Esophagus squamous epithelium (tissue), 5 donors: ENCODE data around the gene PLEKHA1. TPM values are rescaled to one million over a fixed set of nuclear protein-coding genes. Genes with fewer than 3 reads are reported as not detected.

Source experiments
- DNase-seq: peaks from one replicate; lab custom pipeline; 2025; lab: John Stamatoyannopoulos, UW
- H3K27ac ChIP-seq, 4 donors: fragments of 200-600 bp; sonication (generic); one replicate each; pipeline ENCODE4 v1.5.1; 2016 to 2019; ENCODE audit warnings: mild to moderate bottlenecking in 1 of 4
- H3K27me3 ChIP-seq, 4 donors: fragments of 200-600 bp; sonication (generic); 1 replicate in 3 of 4; 2 replicates in 1 of 4; pipeline versions ENCODE4 v1.5.1 to v1.6.0; 2017 to 2021; ENCODE audit warnings: antibody characterized with exemption in 1 of 4
- H3K36me3 ChIP-seq, 3 donors: fragments of 200-600 bp; sonication (generic); one replicate each; pipeline ENCODE4 v1.5.1; 2016 to 2019
- H3K4me1 ChIP-seq, 3 donors: fragments of 200-600 bp; sonication (generic); one replicate each; pipeline ENCODE4 v1.5.1; 2017 to 2019
- H3K4me3 ChIP-seq, 4 donors: fragments of 200-600 bp; sonication (generic); 1 replicate in 3 of 4; 2 replicates in 1 of 4; pipeline ENCODE4 v1.5.1; 2016 to 2019; ENCODE audit warnings: mild to moderate bottlenecking in 2 of 4, moderate library complexity in 1 of 4
- H3K9me3 ChIP-seq, 3 donors: fragments of 200-600 bp; sonication (generic); one replicate each; pipeline ENCODE4 v1.5.1; 2016 to 2019
- POLR2A ChIP-seq, 4 donors: fragments of 450-650 bp; IDR thresholded peaks; one replicate each; pipeline ENCODE4 v1.6.1; 2017; ENCODE audit warnings: antibody characterized with exemption in 4 of 4, mild to moderate bottlenecking in 4 of 4, moderate library complexity in 3 of 4
- WGBS, 2 donors: methylation state at CpG; one replicate each; pipeline ENCODE4 v1.1.5; 2018; 5-methylcytosine and 5-hydroxymethylcytosine counted together
- intact Hi-C: fragments of 100-400 bp; cut with DNase I; formaldehyde crosslinking; loops from one replicate; pipeline ENCODE4 v1.15.0; 2022
- total RNA-seq, 4 donors: library from RNA; depleted of rRNA; stranded (reverse); fragments of >200 nt; gene quantifications; one replicate each; pipeline ENCODE4 v1.1.0, GENCODE V29; 2016
- TF ChIP-seq, protein P1 (sequence below), 6 experiments: fragments of 450-650 bp in 4 of 6; fragments of 200-600 bp in 2 of 6; sonication (generic) in 2 of 6; IDR thresholded peaks; one replicate each; pipeline ENCODE4 v1.5.1; 2016 to 2019; ENCODE audit warnings: antibody characterized with exemption in 6 of 6, mild to moderate bottlenecking in 4 of 6, moderate library complexity in 4 of 6
- donor health status: DM: yes; HTN: yes; CAD: no.

The PLEKHA1 gene
- total RNA-seq, 4 donors from 2014 or later = 23.4 to 56.3 (median 35.9) TPM

DNA sequence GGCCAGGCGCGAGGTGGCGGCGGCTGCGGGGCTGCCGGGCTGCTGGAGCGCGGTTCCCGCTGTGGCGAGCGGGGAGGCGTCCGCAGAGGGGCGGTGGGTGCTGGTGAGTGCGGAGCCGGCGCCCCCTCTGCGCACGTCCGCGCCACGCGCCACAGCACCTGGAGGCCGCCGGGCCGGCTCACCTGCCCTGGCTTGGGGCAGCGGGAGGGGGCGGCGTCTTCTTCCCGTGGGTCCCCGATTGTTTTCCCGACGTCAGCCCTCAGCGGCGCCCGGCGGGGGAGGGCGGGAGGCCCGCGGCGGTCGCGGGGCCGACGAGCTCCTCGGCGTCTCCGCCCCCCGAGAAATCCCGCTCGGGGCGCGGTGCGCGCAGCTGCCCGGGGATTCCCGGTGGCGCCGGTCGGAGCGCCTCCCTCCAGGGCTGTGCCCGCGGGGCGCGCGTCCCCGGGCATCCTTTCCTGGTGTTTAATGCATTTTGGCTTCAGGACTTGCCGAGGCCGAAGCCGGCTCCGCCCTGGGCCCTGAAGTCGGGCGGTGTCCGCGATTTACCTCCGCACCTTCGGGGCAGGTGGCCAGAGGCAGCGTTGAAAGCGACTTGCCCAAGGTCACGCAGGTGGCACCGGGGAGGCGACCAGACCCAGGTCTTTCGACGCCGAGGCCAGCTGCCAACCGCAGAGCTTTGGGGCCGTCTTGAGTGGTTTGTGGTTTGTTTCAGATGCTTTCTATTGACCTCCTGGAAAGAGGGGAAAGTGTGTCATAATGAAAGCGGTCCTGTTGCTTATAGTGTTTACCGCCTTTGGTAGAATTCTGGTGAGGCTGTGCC is 561 bp downstream of the PLEKHA1 start:
- 0% methylated on average over 2 to 4 of the region's 89 CpGs for WGBS, 2 donors

DNA sequence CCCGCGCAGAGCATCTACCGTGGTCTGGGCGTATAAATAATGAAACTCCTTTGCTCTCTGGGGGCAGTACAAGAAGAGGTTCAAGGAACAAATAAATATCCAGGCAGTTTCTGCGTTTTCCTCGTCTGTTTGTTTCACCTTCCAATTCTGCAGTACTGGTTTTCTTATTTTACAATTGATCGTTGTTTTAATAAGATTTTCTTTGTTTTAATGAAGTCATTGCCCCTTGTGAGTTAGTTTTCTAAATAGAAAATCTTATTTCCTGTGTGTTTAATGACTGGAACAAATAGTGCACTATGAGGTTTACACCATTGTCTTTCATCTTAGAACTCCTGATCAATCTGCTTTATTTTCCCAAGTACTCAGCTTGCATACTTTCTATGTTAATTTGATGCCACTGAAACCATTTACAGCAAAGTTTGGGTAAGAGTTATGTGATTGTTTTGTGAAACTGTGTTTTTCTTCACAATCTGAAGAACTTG is 1.2 kb downstream of the PLEKHA1 start:
- TF ChIP-seq POLR2A (IDR thresholded peaks at IDR 0.05) = no peak
- TF ChIP-seq, protein P1, sequence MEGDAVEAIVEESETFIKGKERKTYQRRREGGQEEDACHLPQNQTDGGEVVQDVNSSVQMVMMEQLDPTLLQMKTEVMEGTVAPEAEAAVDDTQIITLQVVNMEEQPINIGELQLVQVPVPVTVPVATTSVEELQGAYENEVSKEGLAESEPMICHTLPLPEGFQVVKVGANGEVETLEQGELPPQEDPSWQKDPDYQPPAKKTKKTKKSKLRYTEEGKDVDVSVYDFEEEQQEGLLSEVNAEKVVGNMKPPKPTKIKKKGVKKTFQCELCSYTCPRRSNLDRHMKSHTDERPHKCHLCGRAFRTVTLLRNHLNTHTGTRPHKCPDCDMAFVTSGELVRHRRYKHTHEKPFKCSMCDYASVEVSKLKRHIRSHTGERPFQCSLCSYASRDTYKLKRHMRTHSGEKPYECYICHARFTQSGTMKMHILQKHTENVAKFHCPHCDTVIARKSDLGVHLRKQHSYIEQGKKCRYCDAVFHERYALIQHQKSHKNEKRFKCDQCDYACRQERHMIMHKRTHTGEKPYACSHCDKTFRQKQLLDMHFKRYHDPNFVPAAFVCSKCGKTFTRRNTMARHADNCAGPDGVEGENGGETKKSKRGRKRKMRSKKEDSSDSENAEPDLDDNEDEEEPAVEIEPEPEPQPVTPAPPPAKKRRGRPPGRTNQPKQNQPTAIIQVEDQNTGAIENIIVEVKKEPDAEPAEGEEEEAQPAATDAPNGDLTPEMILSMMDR (IDR thresholded peaks at IDR 0.05) = no peak
- no peaks in the 10 kb centered on the region for H3K27me3 ChIP-seq
- H3K9me3 ChIP-seq = no peaks in the 10 kb centered on the region
- 2 to 4% methylated on average over 7 of the region's 7 CpGs for WGBS, 2 donors
- intact Hi-C loops = no loop called here
- H3K27ac ChIP-seq = peak overlapping the region; percentile 91 to 100 (median 98)
- peaks cover 0 to 10% (median 0%) of the 10 kb centered on the region in 3 donors for H3K36me3 ChIP-seq
- DNase-seq = no peak
- peaks cover 9 to 68% (median 32%) of the 10 kb centered on the region in 3 donors for H3K4me1 ChIP-seq
- peak overlapping the region; percentile 72 to 99 (median 90) for H3K4me3 ChIP-seq

More for the DNA sequence above, 561 bp downstream of the PLEKHA1 start:
- DNase-seq = no peak
- Histone ChIP-seq H3K36me3 (peaks cover 0 to 10% (median 0%) of the 10 kb centered on the region in 3 donors), H3K27me3 (no peaks in the 10 kb centered on the region), H3K4me1 (peaks cover 9 to 75% (median 32%) of the 10 kb centered on the region in 3 donors), H3K4me3 (peak overlapping the region; percentile 72 to 99 (median 90)), H3K9me3 (no peaks in the 10 kb centered on the region), H3K27ac (peak overlapping the region; percentile 91 to 100 (median 98))
- intact Hi-C loops = no loop called here
- TF ChIP-seq POLR2A (IDR thresholded peaks at IDR 0.05) = peak in 1 of 4 donors; percentile 4
- TF ChIP-seq, protein P1 (IDR thresholded peaks at IDR 0.05) = no peak

DNA sequence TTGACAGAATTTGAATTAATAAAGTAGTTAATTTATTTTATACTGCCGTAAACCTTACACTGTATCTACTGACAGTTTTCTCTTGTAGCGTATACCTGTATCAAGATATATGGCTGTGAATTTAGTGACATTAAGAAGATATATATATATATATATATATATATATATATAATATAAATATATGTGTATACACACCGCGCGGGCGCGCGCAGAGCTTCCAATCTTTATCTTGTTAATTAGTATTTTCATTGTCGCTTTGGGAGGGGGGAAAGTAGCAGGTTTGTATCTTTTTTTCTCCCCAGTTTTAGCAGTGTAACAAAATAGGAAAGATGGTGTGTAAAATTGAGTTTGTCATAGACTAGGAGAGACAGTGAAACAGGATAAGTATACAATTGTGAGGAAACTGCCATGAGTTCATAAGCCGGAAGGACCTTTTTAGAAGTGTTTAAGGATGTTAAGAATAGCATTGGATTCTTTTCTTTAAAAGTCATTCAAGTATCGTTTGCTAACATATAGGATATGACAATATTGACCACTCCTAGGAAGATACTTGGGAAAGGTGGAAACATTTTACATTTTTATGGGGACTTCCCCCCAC is 2.0 kb downstream of the PLEKHA1 start:
- peaks cover 9 to 64% (median 32%) of the 10 kb centered on the region in 3 donors for H3K4me1 ChIP-seq
- peak overlapping the region in 2 of 4 donors; percentile 91 to 97 for H3K27ac ChIP-seq
- peak overlapping the region; percentile 72 to 99 (median 90) for H3K4me3 ChIP-seq
- WGBS, 2 donors = 49 to 67% methylated on average over 11 of the region's 11 CpGs
- H3K27me3 ChIP-seq = no peaks in the 10 kb centered on the region
- H3K36me3 ChIP-seq = peaks cover 0 to 10% (median 0%) of the 10 kb centered on the region in 3 donors
- DNase-seq = no peak
- no peaks in the 10 kb centered on the region for H3K9me3 ChIP-seq
- TF ChIP-seq, protein P1 (IDR thresholded peaks at IDR 0.05) = no peak
- TF ChIP-seq POLR2A (IDR thresholded peaks at IDR 0.05) = no peak
- intact Hi-C loops = no loop called here

DNA sequence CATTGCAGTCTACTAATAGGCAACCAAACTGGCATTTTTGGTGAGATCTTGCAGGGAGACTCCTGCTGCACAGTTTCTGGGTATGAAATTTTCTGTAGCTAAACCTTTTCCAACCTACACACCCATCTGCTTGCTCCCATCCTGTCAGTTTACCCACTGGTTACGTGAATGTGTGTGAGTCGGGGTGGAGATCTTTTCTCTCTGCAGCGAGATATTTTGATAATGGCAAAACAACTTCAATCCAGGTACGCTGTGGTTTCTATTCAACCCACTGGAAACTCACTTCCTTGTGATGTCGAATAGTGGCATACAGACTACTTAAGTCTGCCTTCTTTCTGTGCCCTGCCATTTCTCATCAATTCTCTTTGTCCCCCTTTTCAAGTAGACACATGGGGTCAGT is 4.5 kb downstream of the PLEKHA1 start:
- intact Hi-C loops = no loop called here
- Histone ChIP-seq H3K4me3 (no peak overlapping the region), H3K4me1 (peaks cover 9 to 42% (median 23%) of the 10 kb centered on the region in 3 donors), H3K9me3 (no peaks in the 10 kb centered on the region), H3K27ac (peak overlapping the region in 1 of 4 donors; percentile 91), H3K27me3 (no peaks in the 10 kb centered on the region), H3K36me3 (peaks cover 0 to 10% (median 0%) of the 10 kb centered on the region in 3 donors)
- no peak for DNase-seq
- TF ChIP-seq, protein P1 (IDR thresholded peaks at IDR 0.05) = no peak
- TF ChIP-seq POLR2A (IDR thresholded peaks at IDR 0.05) = no peak
- 91% methylated on average over 5 of the region's 5 CpGs for WGBS, 2 donors
